GM12878 (cell line): ENCODE measurements around the gene HSPBAP1. TPM values are rescaled to one million over a fixed set of nuclear protein-coding genes. Genes with fewer than 3 reads are reported as not detected.

ENCODE experiments used
- HDGF ChIP-seq: fragments of 450-650 bp; IDR thresholded peaks from 2 replicates; pipeline ENCODE4 v1.6.1; 2016; ENCODE audit warnings: antibody characterized with exemption
- IKZF1 ChIP-seq: fragments of 450-650 bp; conservative IDR thresholded peaks from 2 replicates; pipeline ENCODE4 v1.6.1; 2017; ENCODE audit warnings: antibody characterized with exemption, mild to moderate bottlenecking
- MTA3 ChIP-seq: IDR thresholded peaks from 2 replicates; pipeline ENCODE4 v1.6.1; 2012; ENCODE audit warnings: low read length, inconsistent platforms, borderline replicate concordance
- PAX5 ChIP-seq: IDR thresholded peaks from 2 replicates; pipeline ENCODE4 v1.6.1; 2011; ENCODE audit warnings: low read depth, low read length, borderline replicate concordance
- POLR2A ChIP-seq: IDR thresholded peaks from 2 replicates; pipeline ENCODE4 v1.6.1; 2011; ENCODE audit warnings: low read depth, mild to moderate bottlenecking, low read length
- POU2F2 ChIP-seq: IDR thresholded peaks from 3 replicates; pipeline ENCODE4 v1.6.1; 2011; ENCODE audit warnings: low read depth, mild to moderate bottlenecking, low read length, borderline replicate concordance
- RB1 ChIP-seq: fragments of 450-650 bp; formaldehyde crosslinking; IDR thresholded peaks from 2 replicates; pipeline ENCODE4 v1.6.1; 2017; ENCODE audit warnings: mild to moderate bottlenecking, borderline replicate concordance
- SMARCA5 ChIP-seq: fragments of 450-650 bp; IDR thresholded peaks from 2 replicates; pipeline ENCODE4 v1.6.1; 2017; ENCODE audit warnings: mild to moderate bottlenecking
- SUZ12 ChIP-seq: fragments of 200-600 bp; sonication (generic); IDR thresholded peaks from one replicate; pipeline ENCODE4 v1.6.1; 2018; ENCODE audit warnings: antibody characterized with exemption, mild to moderate bottlenecking; ENCODE audit not compliant: unreplicated experiment
- polyA plus RNA-seq, 11 experiments: library from polyadenylated mRNA; depleted of rRNA in 4 of 11; unstranded in 6 of 11; stranded (reverse) in 5 of 11; fragments of >200 nt; fragmentation: Nextera tagmentation in 4 of 11; fragmentation: Illumina TruSeq in 1 of 11; extraction: Ambion mirVana in 4 of 11; extraction: Trizol in 1 of 11; gene quantifications; 1 replicate in 1 of 11; 2 replicates in 10 of 11; pipeline versions ENCODE4 v1.2.1 to v1.2.3, GENCODE V29; 2011 to 2016; ENCODE audit warnings: inconsistent platforms in 2 of 11, missing spikeins in 2 of 11, low read depth in 1 of 11
- total RNA-seq, 4 experiments: library from RNA; depleted of rRNA in 3 of 4; stranded (reverse); fragments of >200 nt in 3 of 4; fragmentation: Illumina TruSeq in 1 of 4; extraction: Trizol in 1 of 4; gene quantifications; 2 replicates each; pipeline versions ENCODE4 v1.2.1 to v1.2.3, GENCODE V29; 2013 to 2021
- TF ChIP-seq, protein P1 (sequence below): fragments of 450-650 bp; IDR thresholded peaks from 2 replicates; pipeline ENCODE4 v1.6.1; 2017; ENCODE audit warnings: low read depth, mild to moderate bottlenecking, moderate library complexity
- TF ChIP-seq, protein P2 (sequence below): fragments of 150-350 bp; IDR thresholded peaks from 2 replicates; pipeline ENCODE4 v1.6.1; 2014; ENCODE audit warnings: mild to moderate bottlenecking, low read depth, low read length
- TF ChIP-seq, protein P3 (sequence below): fragments of 450-650 bp; IDR thresholded peaks from 2 replicates; pipeline ENCODE4 v1.6.1; 2018; ENCODE audit warnings: borderline replicate concordance, mild to moderate bottlenecking; ENCODE audit not compliant: partially characterized antibody

The HSPBAP1 gene
- total and polyA plus RNA-seq, 10 of the 15 experiments (the other 5 are each of a cell fraction or from before 2014, with no cell fraction given) = 3.2 to 10.3 (median 7.9) TPM

DNA sequence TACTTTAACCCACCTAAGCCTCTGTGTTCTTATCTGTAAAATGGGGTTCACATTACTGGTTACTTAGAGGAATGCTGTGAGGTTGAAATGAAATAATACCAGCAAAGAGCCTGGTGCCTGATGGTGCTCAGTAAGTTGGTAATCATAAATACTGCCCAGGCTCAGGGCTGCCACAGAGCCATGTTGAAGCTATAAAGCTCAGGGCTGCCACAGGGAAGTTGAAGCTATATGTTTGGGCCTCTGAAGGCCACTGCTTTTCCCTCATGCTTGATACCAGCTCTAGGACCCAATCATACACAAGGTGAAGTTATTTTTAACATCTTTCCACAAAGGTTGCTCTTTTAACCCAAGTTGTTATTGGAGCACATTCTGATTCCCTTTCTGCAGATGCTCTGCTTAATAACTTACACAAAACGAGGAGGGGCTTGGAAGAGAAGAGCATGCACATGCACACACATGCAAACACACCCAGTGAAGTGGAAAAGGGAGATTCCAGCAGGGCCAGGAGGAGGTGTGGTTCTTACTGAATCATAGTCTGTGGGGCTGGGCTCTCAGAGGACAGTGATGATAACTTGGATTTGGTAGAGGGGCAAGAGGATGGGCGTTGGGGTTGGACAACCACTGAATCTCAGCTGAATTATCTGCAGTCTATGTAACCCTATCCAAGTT lies 95.5 kb downstream of the HSPBAP1 start (continued):
- TF ChIP-seq PAX5 (peak; percentile 88), POLR2A (no peak), SMARCA5 (0 out of 2 replicates have a peak, but pooled peaks have one; percentile 30), IKZF1 (peak; percentile 33; the same call in 1 of the 2 replicates), MTA3 (no peak), HDGF (0 out of 2 replicates have a peak, but pooled peaks have one; percentile 35), SUZ12 (no peak), RB1 (no peak), POU2F2 (peak; percentile 95)
- TF ChIP-seq, protein P1, sequence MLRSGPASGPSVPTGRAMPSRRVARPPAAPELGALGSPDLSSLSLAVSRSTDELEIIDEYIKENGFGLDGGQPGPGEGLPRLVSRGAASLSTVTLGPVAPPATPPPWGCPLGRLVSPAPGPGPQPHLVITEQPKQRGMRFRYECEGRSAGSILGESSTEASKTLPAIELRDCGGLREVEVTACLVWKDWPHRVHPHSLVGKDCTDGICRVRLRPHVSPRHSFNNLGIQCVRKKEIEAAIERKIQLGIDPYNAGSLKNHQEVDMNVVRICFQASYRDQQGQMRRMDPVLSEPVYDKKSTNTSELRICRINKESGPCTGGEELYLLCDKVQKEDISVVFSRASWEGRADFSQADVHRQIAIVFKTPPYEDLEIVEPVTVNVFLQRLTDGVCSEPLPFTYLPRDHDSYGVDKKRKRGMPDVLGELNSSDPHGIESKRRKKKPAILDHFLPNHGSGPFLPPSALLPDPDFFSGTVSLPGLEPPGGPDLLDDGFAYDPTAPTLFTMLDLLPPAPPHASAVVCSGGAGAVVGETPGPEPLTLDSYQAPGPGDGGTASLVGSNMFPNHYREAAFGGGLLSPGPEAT = peak; percentile 83
- TF ChIP-seq, protein P2, sequence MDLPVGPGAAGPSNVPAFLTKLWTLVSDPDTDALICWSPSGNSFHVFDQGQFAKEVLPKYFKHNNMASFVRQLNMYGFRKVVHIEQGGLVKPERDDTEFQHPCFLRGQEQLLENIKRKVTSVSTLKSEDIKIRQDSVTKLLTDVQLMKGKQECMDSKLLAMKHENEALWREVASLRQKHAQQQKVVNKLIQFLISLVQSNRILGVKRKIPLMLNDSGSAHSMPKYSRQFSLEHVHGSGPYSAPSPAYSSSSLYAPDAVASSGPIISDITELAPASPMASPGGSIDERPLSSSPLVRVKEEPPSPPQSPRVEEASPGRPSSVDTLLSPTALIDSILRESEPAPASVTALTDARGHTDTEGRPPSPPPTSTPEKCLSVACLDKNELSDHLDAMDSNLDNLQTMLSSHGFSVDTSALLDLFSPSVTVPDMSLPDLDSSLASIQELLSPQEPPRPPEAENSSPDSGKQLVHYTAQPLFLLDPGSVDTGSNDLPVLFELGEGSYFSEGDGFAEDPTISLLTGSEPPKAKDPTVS = no peak
- TF ChIP-seq, protein P3, sequence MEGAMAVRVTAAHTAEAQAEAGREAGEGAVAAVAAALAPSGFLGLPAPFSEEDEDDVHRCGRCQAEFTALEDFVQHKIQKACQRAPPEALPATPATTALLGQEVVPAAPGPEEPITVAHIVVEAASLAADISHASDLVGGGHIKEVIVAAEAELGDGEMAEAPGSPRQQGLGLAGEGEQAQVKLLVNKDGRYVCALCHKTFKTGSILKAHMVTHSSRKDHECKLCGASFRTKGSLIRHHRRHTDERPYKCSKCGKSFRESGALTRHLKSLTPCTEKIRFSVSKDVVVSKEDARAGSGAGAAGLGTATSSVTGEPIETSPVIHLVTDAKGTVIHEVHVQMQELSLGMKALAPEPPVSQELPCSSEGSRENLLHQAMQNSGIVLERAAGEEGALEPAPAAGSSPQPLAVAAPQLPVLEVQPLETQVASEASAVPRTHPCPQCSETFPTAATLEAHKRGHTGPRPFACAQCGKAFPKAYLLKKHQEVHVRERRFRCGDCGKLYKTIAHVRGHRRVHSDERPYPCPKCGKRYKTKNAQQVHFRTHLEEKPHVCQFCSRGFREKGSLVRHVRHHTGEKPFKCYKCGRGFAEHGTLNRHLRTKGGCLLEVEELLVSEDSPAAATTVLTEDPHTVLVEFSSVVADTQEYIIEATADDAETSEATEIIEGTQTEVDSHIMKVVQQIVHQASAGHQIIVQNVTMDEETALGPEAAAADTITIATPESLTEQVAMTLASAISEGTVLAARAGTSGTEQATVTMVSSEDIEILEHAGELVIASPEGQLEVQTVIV = no peak
